ENCODE data around the gene ZNF317.

- TF ChIP-seq CTCF (optimal IDR thresholded peaks at IDR 0.05 in 1 of 3, IDR thresholded peaks at IDR 0.05 in 1 of 3, conservative IDR thresholded peaks at IDR 0.05 in 1 of 3; ENCODE audit: extremely low read depth in 1 of 3, insufficient read depth in 2 of 3, low read length in 3 of 3) = no peak
- no peak for TF ChIP-seq EZH2 (IDR thresholded peaks at IDR 0.05; ENCODE audit: low read length)
Observed at GRCh38 chr19:9159891-9160290, 19.7 kb downstream of the ZNF317 start.

All from keratinocyte (primary cell).